SK-N-SH (cell line): Measurements from ENCODE around the gene TJAP1. TPM values are rescaled to one million over a fixed set of nuclear protein-coding genes. Genes with fewer than 3 reads are reported as not detected.

Experiments used
- CTCF ChIA-PET: fragments of 300-600, 350-600 bp; formaldehyde crosslinking; extraction: SDS; loops from one replicate; lab custom pipeline; 2021; lab: Yijun Ruan, JAX
- POLR2A ChIA-PET: fragments of 350-600 bp; sonication (Branson Sonifier 250); formaldehyde crosslinking; extraction: SDS; loops from one replicate; lab custom pipeline; 2020; ENCODE audit warnings: antibody characterized with exemption, inconsistent platforms; lab: Yijun Ruan, JAX
- DNase-seq: peaks from one replicate; pipeline ENCODE4 v3.0.0; 2012
- H2AFZ ChIP-seq: fragments of 200-600 bp; sonication (generic); 2 replicates; pipeline ENCODE4 v1.8.1; 2016; ENCODE audit warnings: antibody characterized with exemption, mild to moderate bottlenecking, low read depth
- H3F3A ChIP-seq: fragments of 200-600 bp; sonication (generic); replicated peaks from 2 replicates; pipeline ENCODE3; 2016; ENCODE audit warnings: antibody characterized with exemption, mild to moderate bottlenecking; ENCODE audit not compliant: insufficient read depth
- H3K27ac ChIP-seq, 2 experiments: fragments of 200-500 bp in 1 of 2; fragments of 200-600 bp in 1 of 2; sonication (Bioruptor generic) in 1 of 2; sonication (generic), shearing (Covaris generic) in 1 of 2; 2 replicates each; pipeline versions ENCODE4 v1.5.1 to v1.6.1; 2014 to 2016; ENCODE audit warnings: low read depth in 2 of 2, inconsistent platforms in 1 of 2, low read length in 1 of 2, mild to moderate bottlenecking in 1 of 2, mixed read lengths in 1 of 2
- H3K27me3 ChIP-seq: fragments of 200-600 bp; sonication (generic), shearing (Covaris generic); 2 replicates; pipeline ENCODE4 v1.6.1; 2016; ENCODE audit warnings: mixed run types; ENCODE audit not compliant: insufficient read depth
- H3K36me3 ChIP-seq, 2 experiments: fragments of 200-500 bp in 1 of 2; fragments of 200-600 bp in 1 of 2; sonication (Bioruptor generic) in 1 of 2; sonication (generic) in 1 of 2; replicated peaks in 1 of 2; 2 replicates each; pipeline versions ENCODE3 to v1.5.1; 2014 to 2016; ENCODE audit warnings: low read length in 1 of 2, mild to moderate bottlenecking in 1 of 2; ENCODE audit not compliant: insufficient read depth in 2 of 2, control insufficient read depth in 1 of 2
- H3K4me1 ChIP-seq, 2 experiments: fragments of 200-500 bp in 1 of 2; fragments of 200-600 bp in 1 of 2; sonication (Bioruptor generic) in 1 of 2; sonication (generic), shearing (Covaris generic) in 1 of 2; 2 replicates each; pipeline versions ENCODE4 v1.5.1 to v1.6.1; 2014 to 2016; ENCODE audit warnings: low read depth in 1 of 2, low read length in 1 of 2, mixed run types in 1 of 2; ENCODE audit not compliant: insufficient read depth in 2 of 2, control insufficient read depth in 1 of 2
- H3K4me2 ChIP-seq: fragments of 200-600 bp; sonication (generic), shearing (Covaris generic); 2 replicates; pipeline ENCODE4 v1.6.1; 2017; ENCODE audit warnings: mixed run types
- H3K4me3 ChIP-seq, 2 experiments: fragments of 200-500 bp in 1 of 2; fragments of 200-600 bp in 1 of 2; sonication (Bioruptor generic) in 1 of 2; sonication (generic), shearing (Covaris generic) in 1 of 2; 2 replicates each; pipeline versions ENCODE4 v1.5.1 to v1.8.1; 2014 to 2016; ENCODE audit warnings: low read depth in 2 of 2, inconsistent platforms in 1 of 2, low read length in 1 of 2, mild to moderate bottlenecking in 1 of 2, mixed read lengths in 1 of 2, moderate library complexity in 1 of 2
- H3K79me2 ChIP-seq: fragments of 200-600 bp; sonication (generic); 2 replicates; pipeline ENCODE4 v1.8.1; 2017; ENCODE audit warnings: mild to moderate bottlenecking; ENCODE audit not compliant: insufficient read depth
- H3K9ac ChIP-seq: fragments of 200-600 bp; sonication (generic); 2 replicates; pipeline ENCODE4 v1.6.1; 2017; ENCODE audit warnings: mixed run types
- H3K9me2 ChIP-seq: fragments of 200-600 bp; sonication (generic); 2 replicates; pipeline ENCODE4 v1.6.1; 2017; ENCODE audit warnings: mixed run types
- H3K9me3 ChIP-seq: fragments of 200-600 bp; sonication (generic); 2 replicates; pipeline ENCODE4 v1.6.1; 2017; ENCODE audit warnings: mixed run types, mild to moderate bottlenecking, moderate library complexity
- H4K20me1 ChIP-seq: fragments of 200-600 bp; sonication (generic); 2 replicates; pipeline ENCODE4 v1.6.1; 2017; ENCODE audit warnings: mild to moderate bottlenecking, mixed run types; ENCODE audit not compliant: insufficient read depth
- FOXJ3 ChIP-seq: sonication (generic); formaldehyde crosslinking; IDR thresholded peaks from 2 replicates; pipeline ENCODE4 v1.5.1; 2020; ENCODE audit warnings: mild to moderate bottlenecking, missing genetic modification reagents
- GABPA ChIP-seq: IDR thresholded peaks from 2 replicates; pipeline ENCODE4 v1.4.0; 2012; ENCODE audit warnings: low read depth, mild to moderate bottlenecking
- GATA2 ChIP-seq: sonication (generic); formaldehyde crosslinking; IDR thresholded peaks from 2 replicates; pipeline ENCODE4 v1.5.0; 2020; ENCODE audit warnings: mild to moderate bottlenecking, missing genetic modification reagents
- MXI1 ChIP-seq: IDR thresholded peaks from 2 replicates; pipeline ENCODE4 v1.6.1; 2012; ENCODE audit warnings: mild to moderate bottlenecking, low read depth, low read length, improper control_type of control experiment
- POLR2AphosphoS5 ChIP-seq: IDR thresholded peaks from 2 replicates; pipeline ENCODE4 v1.6.1; 2012; ENCODE audit warnings: low read depth, low read length
- TCF12 ChIP-seq: IDR thresholded peaks from 2 replicates; pipeline ENCODE4 v1.4.0; 2012
- WGBS: methylation state at CpG from one replicate; pipeline ENCODE4 v1.1.6; 2017; ENCODE audit warnings: low lambda C conversion rate; 5-methylcytosine and 5-hydroxymethylcytosine counted together
- polyA plus RNA-seq, 3 experiments: library from polyadenylated mRNA; depleted of rRNA; stranded (reverse); fragments of >200 nt; gene quantifications; 2 replicates each; pipeline ENCODE4 v1.2.3, GENCODE V29; 2012
- TF ChIP-seq, protein P1 (sequence below): fragments of 150-350 bp; IDR thresholded peaks from 2 replicates; pipeline ENCODE4 v1.6.1; 2016; ENCODE audit warnings: mild to moderate bottlenecking, low read depth, low read length
- TF ChIP-seq, protein P2 (sequence below): IDR thresholded peaks from 2 replicates; pipeline ENCODE4 v1.4.0; 2012; ENCODE audit warnings: low read depth, borderline replicate concordance
- TF ChIP-seq, protein P3 (sequence below): IDR thresholded peaks from 2 replicates; pipeline ENCODE4 v1.4.0; 2012; ENCODE audit warnings: low read depth
- TF ChIP-seq, protein P4 (sequence below): IDR thresholded peaks from 2 replicates; pipeline ENCODE4; 2012

The TJAP1 gene
- polyA plus RNA-seq, 1 of the 3 experiments (the other 2 are of a cell fraction) = 39.5 TPM

DNA sequence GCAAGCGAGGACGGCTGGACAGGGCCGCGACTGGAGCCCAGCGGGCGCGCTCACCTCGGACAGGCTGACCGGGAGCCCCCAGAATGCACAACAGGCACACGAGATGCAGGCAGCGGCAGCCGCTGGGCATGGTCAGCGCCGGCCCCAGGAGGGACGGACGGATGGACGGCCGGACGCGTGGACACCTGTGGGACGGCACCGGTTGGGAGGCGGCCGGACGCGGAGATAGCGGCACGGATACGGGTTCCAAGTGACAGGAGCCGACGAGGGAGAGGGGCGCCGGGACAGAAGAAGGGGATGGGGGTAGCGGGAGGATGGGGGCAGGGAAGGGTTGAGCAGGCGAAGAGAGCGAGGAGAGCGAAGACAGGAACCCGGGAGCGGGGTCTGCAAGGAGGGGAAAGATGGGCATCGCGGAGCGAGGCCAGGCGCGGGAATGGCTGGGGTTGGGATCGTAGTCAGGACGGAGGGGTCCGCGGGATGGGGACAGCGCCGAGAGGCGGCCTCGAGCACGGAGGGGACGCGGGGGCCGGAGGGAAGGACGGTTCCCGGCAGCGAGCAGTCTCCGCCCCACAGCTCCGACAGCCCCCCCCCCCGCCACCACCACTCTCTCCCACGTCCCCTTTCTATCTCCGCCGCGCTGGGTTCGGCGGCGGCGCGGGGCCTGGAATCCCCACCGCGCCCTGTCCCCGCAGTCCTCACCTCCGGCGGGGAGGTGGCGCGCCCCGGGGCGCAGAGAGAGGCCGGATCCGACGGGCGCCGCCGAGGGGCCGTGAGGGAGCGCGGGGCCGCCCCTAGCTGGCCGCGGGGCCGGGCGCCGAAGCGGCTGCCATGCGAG lies 22.5 kb upstream of the TJAP1 start (continued):
- TF ChIP-seq FOXJ3 (CRISPR knock-in tag) (no peak), TCF12 (no peak), GABPA (no peak), GATA2 (CRISPR knock-in tag) (no peak)
- TF ChIP-seq, protein P1, sequence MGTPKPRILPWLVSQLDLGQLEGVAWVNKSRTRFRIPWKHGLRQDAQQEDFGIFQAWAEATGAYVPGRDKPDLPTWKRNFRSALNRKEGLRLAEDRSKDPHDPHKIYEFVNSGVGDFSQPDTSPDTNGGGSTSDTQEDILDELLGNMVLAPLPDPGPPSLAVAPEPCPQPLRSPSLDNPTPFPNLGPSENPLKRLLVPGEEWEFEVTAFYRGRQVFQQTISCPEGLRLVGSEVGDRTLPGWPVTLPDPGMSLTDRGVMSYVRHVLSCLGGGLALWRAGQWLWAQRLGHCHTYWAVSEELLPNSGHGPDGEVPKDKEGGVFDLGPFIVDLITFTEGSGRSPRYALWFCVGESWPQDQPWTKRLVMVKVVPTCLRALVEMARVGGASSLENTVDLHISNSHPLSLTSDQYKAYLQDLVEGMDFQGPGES = no peak
- TF ChIP-seq, protein P2, sequence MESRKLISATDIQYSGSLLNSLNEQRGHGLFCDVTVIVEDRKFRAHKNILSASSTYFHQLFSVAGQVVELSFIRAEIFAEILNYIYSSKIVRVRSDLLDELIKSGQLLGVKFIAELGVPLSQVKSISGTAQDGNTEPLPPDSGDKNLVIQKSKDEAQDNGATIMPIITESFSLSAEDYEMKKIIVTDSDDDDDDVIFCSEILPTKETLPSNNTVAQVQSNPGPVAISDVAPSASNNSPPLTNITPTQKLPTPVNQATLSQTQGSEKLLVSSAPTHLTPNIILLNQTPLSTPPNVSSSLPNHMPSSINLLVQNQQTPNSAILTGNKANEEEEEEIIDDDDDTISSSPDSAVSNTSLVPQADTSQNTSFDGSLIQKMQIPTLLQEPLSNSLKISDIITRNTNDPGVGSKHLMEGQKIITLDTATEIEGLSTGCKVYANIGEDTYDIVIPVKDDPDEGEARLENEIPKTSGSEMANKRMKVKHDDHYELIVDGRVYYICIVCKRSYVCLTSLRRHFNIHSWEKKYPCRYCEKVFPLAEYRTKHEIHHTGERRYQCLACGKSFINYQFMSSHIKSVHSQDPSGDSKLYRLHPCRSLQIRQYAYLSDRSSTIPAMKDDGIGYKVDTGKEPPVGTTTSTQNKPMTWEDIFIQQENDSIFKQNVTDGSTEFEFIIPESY = no peak
- TF ChIP-seq, protein P3, sequence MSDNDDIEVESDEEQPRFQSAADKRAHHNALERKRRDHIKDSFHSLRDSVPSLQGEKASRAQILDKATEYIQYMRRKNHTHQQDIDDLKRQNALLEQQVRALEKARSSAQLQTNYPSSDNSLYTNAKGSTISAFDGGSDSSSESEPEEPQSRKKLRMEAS = 0 out of 2 replicates have a peak, but pooled peaks have one; percentile 43
- TF ChIP-seq, all 33 proteins: peak for 5

DNA sequence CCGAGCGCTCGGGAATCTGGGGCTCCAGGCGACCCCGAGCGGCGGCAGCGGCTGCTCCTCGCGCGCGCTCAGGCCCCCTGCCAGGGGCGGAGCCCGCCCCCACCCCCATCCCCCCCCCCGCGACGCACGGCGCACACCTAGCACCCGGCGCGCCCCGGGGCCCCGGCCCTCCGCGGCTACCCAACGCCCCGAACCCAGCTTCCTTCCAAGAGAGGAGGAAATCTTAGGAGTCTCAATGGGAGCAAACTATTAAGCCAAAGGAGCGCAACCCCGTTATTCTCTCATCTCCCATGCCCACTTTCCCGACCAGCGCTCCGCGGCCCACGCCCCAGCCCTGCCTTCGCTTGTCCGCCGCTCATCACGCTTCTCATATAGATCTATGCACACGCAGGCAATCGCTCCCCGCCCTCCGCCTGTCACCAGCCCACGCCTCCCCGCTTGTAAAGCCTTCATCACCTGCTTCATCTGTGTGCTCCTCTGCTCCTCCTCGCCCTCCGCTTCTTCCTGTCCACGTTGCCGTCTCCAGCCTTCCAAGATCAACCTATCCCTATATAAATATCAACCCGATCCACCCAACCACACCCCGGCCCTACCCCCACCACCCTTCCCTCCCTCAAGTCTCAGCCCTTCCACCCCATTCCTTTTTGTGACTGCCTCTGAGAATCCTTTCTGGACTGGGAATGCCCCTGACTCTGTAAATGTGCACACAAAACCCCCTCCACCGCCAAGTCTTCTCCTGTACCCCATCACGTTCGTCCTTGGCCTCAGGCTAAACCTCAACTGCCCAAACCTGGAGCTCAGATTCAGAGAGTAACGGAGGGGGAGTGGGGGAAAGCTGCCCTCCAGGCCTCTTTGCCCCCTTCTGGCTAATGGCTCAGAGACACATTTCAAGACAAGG lies 21.6 kb upstream of the TJAP1 start, which contains the start of gene DLK2:
Gene DLK2 (minus strand): TSS at position 18 of the 898 bp plus-strand sequence. CDS start 723 bp downstream, outside the sequence.
- ChIA-PET CTCF (interaction anchor here (0.6 to 14.6 kb wide), 14 partner anchors 8 to 106 kb away, joined by 3 to 382 read pairs (median 4); partner anchors contain the start of genes LRRC73 and TJAP1), POLR2A (interaction anchor here (0.6 to 2.1 kb wide), 8 partner anchors 12 to 55 kb away, joined by 3 to 5 read pairs (median 3); partner anchors contain the start of genes LRRC73 and TJAP1)
- Histone ChIP-seq H3K9me3 (no peaks in the 10 kb centered on the region), H4K20me1 (no peaks in the 10 kb centered on the region), H3K9ac (no peak within 1 kb of the TSS), H3F3A (peaks cover 11% of the 10 kb centered on the region), H3K4me1 (peaks cover 0 to 8% of the 10 kb centered on the region in 2 experiments; a peak in 1 of 4 replicates), H3K79me2 (no peaks in the 10 kb centered on the region), H3K36me3 (peaks cover 0 to 6% of the 10 kb centered on the region in 2 experiments), H3K4me2 (peak within 1 kb of the TSS; percentile 90), H3K27me3 (peaks cover 7% of the 10 kb centered on the region; the same call in 1 of the 2 replicates), H2AFZ (peak within 1 kb of the TSS; percentile 78; the same call in 1 of the 2 replicates), H3K9me2 (no peaks in the 10 kb centered on the region)
- TF ChIP-seq, protein P4, sequence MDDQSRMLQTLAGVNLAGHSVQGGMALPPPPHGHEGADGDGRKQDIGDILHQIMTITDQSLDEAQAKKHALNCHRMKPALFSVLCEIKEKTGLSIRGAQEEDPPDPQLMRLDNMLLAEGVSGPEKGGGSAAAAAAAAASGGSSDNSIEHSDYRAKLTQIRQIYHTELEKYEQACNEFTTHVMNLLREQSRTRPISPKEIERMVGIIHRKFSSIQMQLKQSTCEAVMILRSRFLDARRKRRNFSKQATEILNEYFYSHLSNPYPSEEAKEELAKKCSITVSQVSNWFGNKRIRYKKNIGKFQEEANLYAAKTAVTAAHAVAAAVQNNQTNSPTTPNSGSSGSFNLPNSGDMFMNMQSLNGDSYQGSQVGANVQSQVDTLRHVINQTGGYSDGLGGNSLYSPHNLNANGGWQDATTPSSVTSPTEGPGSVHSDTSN = 0 out of 2 replicates have a peak, but pooled peaks have one; percentile 2
- TF ChIP-seq MXI1 (peak; percentile 57; the same call in 1 of the 2 replicates), POLR2AphosphoS5 (no peak)
- TF ChIP-seq, all 33 proteins: peak for 2
- peak within 1 kb of the TSS; percentile 49 to 60 for H3K4me3 ChIP-seq
- peak; percentile 85 for DNase-seq
- no peak within 1 kb of the TSS; a peak in 1 of 4 replicates for H3K27ac ChIP-seq
- 3% methylated on average over 21 of the region's 55 CpGs for WGBS
